HG02970 (cell line): Measurements from ENCODE around the gene ERGIC3.
A peak's percentile ranks its signal among the peaks of the same experiment; 100 is the strongest.

Source experiments
- ATAC-seq: cut with Tn5 transposase; IDR thresholded peaks from one replicate; pipeline ENCODE4 v1.9.1; 2021; ENCODE audit warnings: mild to moderate bottlenecking, moderate library complexity, moderate number of reproducible peaks; ENCODE audit not compliant: unreplicated experiment, low FRiP score

Gene ERGIC3

DNA sequence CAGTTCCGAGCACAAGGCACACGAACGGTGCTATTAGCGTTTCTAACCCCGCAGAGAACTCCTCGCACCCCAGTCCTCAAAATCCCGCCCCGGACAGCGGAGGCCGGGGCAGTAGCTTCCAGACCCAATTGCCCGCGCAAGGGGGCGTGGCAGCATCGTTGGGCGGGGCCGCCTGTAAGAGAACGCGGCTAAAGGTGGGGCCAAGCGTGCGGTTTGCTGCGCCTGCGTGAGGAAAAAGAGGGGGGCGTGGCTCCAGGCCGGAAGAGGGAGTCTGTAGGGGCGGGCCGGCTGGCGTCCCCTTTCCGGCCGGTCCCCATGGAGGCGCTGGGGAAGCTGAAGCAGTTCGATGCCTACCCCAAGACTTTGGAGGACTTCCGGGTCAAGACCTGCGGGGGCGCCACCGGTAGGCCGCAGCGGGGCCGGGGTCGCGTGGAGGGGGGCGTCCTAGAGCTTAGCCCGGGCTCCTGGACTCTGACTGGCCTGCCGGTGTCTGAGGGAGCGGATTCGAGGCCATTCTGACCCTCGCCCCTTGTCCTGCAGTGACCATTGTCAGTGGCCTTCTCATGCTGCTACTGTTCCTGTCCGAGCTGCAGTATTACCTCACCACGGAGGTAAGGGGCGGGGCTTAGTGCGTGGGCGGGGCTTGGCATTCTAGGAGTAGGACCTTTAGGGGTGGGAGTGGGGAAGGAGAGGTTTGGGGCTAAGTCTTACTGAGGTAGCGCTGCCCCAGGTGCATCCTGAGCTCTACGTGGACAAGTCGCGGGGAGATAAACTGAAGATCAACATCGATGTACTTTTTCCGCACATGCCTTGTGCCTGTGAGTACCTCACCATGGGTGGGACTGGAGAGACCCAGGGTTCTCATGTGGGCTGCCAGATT is at the start of gene ERGIC3:
Gene ERGIC3 (plus strand): TSS at position 296 of the 880 bp plus-strand sequence. CDS start 20 bp downstream, at position 316.
- ATAC-seq, result peak; percentile 71

DNA sequence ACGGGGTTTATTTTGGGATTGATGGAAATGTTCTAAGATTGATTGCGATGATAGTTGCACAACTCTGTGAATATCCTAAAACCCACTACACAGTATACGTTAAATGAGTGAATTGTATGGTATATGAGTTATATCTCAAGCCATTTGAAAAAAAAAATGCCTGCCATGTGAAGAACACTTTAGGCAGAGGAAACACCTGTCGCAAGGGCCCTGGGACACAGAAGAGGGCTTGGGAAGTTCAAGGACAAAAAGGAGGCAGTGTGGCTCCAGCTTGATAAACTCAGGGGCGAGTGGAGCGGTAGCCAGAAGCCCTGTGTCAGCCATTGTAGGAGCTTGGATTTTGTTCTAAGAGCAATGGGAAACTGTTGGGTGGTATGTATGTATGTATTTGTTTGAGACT is 49.5 kb upstream of the ERGIC3 start:
- ATAC-seq, result no peak

DNA sequence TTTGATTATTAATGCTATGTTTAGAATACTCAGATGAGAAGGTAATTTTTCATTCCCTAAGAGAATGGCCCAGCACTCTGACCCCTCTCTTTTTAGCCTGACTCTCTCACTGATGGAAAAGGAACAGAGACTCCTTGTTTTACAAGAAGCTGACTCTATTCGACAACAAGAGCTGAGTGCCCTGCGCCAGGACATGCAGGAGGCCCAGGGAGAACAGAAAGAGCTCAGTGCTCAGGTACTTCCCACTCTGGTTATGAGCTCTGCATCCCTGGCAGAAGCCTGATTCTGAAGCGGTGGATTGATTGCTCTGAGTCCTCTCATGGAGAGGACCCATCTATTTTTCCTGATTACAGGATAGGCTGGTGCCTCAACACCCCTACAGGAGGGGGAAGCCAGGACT is 45.4 kb upstream of the ERGIC3 start:
- ATAC-seq, result no peak

DNA sequence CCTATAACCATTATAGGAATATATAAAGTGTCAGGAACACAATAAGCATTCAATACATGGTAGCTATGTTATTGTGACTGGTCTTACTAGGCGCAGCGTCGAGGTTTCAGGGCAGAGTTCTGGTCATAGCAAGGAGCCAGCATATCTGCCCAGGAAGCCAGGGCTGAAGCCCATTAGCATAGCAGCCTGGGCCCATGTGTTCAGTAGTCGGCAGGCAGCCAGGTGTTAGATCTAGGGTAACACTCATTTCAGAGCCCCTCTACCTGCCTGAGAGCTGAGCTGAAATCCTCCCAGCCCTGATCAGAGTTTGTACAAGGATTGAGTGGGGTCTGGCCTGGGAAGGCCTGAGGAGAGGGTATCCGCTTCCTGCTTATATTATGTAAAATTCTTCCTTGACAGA is 44.6 kb upstream of the ERGIC3 start:
- ATAC-seq, result no peak

DNA sequence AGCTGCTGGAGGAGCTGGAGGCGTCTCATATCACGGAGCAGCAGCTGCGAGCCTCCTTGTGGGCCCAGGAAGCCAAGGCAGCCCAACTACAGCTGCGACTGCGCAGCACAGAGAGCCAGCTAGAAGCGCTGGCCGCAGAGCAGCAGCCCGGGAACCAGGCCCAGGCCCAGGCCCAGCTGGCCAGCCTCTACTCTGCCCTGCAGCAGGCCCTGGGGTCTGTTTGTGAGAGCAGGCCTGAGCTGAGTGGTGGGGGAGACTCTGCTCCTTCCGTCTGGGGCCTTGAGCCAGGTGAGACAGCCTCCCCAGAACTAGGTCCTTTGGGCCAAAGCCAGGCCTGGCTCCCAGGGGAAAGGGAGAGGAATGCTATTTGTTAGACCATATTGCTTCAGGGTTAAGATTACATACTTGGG is 44.1 kb upstream of the ERGIC3 start:
- no peak for ATAC-seq

DNA sequence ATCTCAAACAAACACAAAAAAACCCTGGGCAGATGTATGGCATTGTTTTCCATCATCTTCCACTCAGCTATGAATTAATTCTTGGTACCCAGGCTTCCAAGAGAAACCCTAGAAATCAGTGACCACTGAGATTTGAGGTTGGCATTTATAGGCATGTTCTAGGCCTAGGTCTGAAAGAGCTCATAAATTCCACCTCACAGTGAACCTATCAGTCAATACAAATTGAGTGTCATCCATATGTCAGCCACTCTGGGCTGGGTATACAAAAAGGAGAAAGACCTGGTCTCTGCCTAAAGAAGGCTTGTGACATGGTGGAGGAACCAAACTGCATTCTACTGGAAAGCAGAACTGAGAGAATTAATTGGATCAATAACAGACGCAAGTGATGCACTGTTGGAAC is 42.6 kb upstream of the ERGIC3 start:
- no peak for ATAC-seq

DNA sequence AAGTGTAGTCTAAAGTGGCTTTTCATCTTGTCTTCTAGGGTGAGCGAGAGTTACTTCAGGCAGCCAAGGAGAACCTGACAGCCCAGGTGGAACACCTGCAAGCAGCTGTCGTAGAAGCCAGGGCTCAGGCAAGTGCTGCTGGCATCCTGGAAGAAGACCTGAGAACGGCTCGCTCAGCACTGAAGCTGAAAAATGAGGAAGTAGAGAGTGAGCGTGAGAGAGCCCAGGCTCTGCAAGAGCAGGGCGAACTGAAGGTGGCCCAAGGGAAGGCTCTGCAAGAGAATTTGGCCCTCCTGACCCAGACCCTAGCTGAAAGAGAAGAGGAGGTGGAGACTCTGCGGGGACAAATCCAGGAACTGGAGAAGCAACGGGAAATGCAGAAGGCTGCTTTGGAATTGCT is 39.5 kb upstream of the ERGIC3 start:
- no peak for ATAC-seq

DNA sequence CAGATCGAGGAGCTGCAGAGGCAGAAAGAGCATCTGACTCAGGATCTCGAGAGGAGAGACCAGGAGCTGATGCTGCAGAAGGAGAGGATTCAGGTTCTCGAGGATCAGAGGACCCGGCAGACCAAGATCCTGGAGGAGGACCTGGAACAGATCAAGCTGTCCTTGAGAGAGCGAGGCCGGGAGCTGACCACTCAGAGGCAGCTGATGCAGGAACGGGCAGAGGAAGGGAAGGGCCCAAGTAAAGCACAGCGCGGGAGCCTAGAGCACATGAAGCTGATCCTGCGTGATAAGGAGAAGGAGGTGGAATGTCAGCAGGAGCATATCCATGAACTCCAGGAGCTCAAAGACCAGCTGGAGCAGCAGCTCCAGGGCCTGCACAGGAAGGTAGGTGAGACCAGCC is 38.6 kb upstream of the ERGIC3 start:
- ATAC-seq, result no peak

DNA sequence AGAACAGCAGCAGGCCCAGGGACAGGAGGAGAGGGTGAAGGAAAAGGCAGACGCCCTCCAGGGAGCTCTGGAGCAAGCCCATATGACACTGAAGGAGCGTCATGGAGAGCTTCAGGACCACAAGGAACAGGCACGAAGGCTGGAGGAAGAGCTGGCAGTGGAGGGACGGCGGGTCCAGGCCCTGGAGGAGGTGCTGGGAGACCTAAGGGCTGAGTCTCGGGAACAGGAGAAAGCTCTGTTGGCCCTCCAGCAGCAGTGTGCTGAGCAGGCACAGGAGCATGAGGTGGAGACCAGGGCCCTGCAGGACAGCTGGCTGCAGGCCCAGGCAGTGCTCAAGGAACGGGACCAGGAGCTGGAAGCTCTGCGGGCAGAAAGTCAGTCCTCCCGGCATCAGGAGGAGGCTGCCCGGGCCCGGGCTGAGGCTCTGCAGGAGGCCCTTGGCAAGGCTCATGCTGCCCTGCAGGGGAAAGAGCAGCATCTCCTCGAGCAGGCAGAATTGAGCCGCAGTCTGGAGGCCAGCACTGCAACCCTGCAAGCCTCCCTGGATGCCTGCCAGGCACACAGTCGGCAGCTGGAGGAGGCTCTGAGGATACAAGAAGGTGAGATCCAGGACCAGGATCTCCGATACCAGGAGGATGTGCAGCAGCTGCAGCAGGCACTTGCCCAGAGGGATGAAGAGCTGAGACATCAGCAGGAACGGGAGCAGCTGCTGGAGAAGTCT is 37.9 kb upstream of the ERGIC3 start:
- no peak for ATAC-seq

DNA sequence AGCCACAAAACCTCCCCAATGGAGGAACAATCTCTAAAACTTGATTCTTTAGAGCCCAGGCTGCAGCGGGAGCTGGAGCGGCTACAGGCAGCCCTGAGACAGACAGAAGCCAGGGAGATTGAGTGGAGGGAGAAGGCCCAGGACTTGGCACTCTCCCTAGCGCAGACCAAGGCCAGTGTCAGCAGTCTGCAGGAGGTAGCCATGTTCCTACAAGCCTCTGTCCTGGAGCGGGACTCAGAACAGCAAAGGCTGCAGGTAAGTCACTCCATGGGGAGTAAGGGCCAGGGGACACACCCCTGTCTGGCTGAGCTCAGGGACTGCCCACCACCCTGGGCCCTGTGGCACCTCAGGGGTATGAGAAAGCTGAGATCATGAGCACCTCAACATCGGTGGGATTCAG is 37.1 kb upstream of the ERGIC3 start:
- no peak for ATAC-seq

DNA sequence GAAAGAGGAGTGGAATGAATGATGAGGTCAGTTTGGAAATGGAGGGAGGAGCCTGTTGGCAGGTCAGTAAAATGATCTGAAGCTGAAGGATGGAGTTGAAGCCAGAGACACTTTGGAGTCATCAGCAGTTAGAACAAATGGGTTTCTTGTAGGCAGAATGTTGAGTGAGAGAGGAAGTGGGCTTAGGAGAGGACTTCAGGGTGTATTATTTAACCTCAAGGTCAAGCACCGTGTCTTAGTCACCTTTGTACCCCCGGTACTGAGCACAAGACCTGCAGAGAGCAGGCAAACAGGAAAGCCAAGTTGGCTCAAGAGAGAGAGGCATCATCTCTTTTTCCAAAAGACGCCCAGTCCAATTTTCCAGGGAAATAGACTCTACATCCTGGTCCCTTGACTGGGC is 35.7 kb upstream of the ERGIC3 start:
- no peak for ATAC-seq

DNA sequence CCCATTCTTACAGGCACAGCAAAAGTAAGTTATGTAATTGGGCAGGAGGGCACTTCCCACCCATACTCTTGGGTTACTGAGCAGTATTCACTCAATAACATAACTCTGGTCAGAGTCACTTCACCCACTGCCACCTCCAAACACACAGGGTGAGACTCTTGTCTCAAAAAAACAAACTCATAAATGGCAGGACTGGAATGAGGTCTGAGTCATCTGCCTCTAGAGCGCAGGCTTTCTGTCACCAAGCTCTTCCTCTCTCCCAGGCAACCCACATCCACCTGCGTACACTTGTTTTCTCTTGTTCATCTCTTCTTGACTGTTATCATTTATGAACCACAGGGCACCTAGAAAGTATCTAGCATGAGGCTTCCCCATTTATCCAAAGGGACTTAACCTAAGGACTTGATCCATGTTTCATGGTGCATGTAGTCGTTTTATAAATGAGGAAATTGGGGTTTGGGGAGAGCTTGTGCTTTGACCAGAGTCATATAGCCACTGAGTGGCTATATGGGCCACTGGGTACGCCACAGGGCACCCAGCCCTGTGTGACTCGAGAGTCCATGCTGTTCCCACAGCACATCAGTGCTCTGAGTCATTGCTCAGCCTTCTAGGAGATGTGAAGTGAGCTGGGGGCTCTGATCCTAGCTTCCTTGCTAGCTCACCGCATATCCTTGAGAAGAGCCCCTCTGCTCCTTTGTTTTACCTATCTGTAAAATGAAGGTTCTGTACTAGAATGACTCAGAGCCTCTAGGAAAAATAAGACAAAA is 34.8 kb upstream of the ERGIC3 start:
- no peak for ATAC-seq

DNA sequence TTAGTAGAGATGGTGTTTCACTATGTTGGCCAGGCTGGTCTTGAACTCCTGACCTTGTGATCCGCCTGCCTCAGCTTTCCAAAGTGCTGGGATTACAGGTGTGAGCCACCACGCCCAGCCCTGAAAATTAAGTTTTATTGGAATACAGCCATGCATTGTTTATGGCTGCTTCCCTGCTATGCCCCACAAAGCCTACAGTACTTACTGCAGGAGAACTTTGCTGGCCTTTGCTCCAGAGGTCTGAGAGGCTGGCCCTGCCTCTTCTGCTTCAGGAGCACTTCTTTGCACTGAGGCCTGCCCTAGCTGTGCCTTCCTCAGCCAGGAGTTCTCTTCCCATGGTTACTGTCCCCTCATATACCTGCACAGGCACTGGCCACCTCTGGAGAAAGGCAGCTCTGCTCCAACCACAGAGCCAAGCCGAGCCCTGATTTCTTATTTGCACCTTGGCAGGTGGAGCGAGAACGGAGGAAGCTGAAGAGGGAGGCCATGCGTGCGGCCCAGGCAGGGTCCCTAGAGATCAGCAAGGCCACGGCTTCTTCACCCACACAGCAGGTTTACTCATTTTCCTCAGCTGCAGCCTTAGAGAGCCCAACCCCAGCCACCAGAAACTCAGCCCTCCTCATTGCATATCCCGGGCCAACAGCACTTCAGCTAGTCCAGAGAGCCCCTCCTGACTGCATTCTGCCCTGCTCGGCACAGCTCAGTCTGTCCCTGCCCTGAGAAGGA is 33.2 kb upstream of the ERGIC3 start:
- ATAC-seq, result no peak

DNA sequence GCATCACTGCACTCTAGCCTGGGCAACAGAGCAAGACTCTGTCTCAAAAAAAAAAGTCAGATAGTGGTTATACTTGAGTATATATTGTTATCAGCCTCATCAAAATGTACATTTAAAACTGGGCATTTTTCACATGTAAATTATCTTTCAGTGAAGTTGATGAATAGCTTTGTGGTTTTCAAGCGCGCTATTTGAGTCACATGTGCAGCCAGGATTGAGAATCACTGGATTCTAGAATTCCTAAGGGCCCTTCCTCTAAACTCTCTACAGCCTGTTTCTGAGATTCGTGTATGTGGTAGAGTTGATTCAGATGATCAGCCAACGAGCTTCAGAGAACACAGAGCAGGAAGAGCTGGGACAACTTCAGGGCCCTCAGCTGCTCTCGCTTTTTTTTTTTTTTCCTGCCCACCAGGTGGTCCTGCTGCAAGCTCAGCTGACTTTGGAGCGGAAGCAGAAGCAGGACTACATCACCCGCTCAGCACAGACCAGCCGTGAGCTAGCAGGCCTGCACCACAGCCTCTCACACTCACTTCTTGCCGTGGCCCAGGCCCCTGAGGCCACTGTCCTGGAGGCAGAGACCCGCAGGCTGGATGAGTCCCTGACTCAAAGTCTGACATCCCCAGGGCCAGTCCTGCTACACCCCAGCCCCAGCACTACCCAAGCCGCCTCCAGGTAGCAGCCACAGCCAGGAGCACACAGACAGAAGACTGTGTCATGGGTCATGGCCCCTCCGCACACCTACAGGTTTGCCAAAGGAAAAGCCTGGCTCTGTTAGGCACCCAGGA is 30.7 kb upstream of the ERGIC3 start:
- ATAC-seq, result no peak

DNA sequence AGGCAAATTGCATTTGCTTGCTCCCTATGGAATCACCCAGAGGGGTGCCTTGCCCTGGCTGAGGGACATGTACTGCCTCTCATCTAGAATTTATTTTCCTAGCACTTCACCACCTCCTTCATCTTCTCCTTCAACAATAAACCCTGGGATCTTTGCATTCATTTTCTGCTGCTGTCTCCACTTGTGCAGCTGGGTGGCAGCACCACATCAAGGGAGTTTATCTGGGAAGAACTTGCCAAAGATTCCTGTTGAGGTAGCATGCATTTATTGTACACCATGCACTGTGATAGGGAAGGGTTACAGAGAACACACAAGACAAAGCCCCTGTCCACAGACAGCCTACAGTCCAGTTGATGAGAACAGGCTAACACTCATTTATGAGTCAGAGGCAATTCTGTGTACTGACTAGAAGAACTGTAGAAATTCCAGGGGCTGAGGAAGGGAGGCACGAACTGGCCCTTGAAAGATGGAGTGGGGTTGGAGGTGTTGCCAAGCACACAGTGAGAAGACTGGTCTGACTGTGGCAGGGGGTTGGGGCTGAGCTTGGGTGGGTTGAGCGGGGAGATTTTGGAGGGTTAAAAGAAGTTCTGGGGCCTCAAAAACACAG is 30.0 kb upstream of the ERGIC3 start:
- no peak for ATAC-seq

DNA sequence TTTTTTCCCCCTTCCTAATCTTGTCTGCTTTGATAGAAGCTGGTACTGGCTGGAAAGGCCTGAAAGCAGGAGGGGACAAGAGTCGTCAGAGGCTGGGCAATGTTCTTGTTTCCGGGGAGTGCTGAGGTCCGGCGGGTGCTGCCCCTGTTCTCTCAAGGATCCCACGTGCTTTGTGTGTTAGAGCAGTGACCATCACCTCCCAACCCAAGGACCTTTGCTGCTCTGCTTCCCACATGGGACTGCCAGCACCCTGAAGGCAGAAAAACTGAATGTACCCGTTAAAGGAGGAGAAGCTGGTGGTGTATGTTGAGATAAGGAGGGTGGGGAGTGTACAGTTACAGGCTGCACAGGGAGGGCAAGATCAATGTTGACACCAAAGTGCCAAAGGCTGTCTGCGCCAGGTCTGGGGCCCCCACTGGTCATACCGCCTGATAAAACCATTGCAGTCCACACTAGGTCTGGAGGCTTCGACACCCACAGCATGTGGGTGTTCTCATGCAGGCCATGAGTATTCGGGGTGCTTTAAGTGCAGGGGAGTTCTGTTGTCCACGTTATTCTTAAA is 27.4 kb upstream of the ERGIC3 start:
- ATAC-seq, result no peak

DNA sequence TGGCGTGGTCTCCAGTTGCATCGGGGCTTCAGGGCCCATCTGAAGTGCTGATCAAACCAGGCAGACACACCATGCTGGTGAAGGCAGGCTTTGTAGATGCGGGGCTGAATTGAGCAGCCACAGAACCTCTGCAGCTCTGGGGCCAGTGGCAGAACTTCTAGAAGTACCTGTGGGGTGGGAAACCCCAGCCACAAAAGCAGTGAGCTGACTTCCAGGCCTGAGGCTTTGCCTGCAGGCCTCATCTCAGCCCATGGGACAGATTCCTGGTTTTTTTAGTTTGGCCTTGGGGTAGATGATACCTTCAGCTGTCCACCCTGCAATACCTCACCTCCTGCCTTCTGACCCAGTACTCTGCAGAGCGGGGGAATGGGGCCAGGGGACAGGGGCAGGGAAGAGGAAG is 26.5 kb upstream of the ERGIC3 start:
- ATAC-seq, result no peak

DNA sequence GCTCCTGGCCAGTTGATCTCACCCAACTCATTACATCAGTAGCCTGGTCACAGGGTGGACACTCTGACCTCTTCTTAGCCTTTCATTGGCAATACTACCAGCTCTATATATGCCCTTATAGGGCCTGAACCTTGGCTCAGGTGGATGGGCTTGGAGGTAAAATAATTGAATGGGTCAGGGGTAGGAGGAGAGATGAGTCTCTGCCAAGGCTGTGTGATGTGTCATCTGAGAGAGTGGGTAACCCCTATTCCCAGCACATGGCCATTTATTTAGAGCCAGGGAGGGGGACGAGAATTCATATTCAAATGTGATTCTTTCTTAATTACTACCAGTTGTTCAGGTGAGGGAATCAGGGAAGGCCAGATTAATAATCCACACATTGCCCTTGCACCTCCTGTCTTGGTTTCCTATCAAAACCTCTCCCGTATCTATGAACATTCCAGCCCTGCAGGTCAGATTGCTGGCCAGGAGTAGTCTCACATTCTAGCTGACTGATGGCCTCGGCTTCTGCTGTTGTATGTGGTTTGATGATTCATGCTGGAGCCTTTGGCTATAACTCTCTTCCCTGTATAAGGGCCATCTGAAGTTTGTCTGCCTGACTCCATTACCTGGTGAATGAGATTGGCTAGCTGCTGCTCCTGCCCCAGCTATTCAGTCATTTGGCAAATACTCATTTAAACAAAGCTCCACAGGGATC is 25.8 kb upstream of the ERGIC3 start:
- ATAC-seq, result no peak
